Progenitor cell of endocrine pancreas (in vitro differentiated cells): ENCODE measurements around the gene EPHA5. TPM values are rescaled to one million over a fixed set of nuclear protein-coding genes. Genes with fewer than 3 reads are reported as not detected.
A peak's percentile ranks its signal among the peaks of the same experiment; 100 is the strongest.

Experiments
- DNase-seq: peaks from one replicate; pipeline ENCODE4 v3.0.0; 2021; ENCODE audit warnings: low spot score; ENCODE audit not compliant: unreplicated experiment
- H3K27ac Mint-ChIP-seq: 2 replicates; pipeline ENCODE4 v1.8.0; 2021; ENCODE audit warnings: mild to moderate bottlenecking, moderate library complexity, mixed read lengths
- H3K27me3 Mint-ChIP-seq: 2 replicates; pipeline ENCODE4 v1.8.0; 2021; ENCODE audit warnings: mixed read lengths
- H3K36me3 Mint-ChIP-seq: 2 replicates; pipeline ENCODE4 v1.8.0; 2022; ENCODE audit warnings: mixed read lengths; ENCODE audit not compliant: insufficient read depth
- H3K4me1 Mint-ChIP-seq: 2 replicates; pipeline ENCODE4 v1.8.0; 2021; ENCODE audit warnings: low read depth, mixed read lengths
- H3K4me3 Mint-ChIP-seq: 2 replicates; pipeline ENCODE4 v1.8.0; 2021; ENCODE audit warnings: low read depth, mild to moderate bottlenecking, moderate library complexity, mixed read lengths
- H3K9me3 Mint-ChIP-seq: 2 replicates; pipeline ENCODE4 v1.8.0; 2021; ENCODE audit warnings: low read depth, mixed read lengths
- CTCF ChIP-seq: fragments of 200-600 bp; sonication (generic); IDR thresholded peaks from one replicate; pipeline ENCODE4 v1.5.0; 2021; ENCODE audit warnings: antibody characterized with exemption, mild to moderate bottlenecking; ENCODE audit not compliant: unreplicated experiment
- total RNA-seq: library from RNA; stranded (reverse); gene quantifications from 2 replicates; pipeline ENCODE4 v1.2.1, GENCODE V29; 2021

EPHA5 gene
- total RNA-seq, 1 donor from 2014 or later = not detected

GRCh38 chr4:65550500-65550899, 119.8 kb downstream of the EPHA5 start:
- DNase-seq = no peak
- peak overlapping the region; percentile 15 for H3K27ac Mint-ChIP-seq
- no peak for TF ChIP-seq CTCF
- no peak overlapping the region for H3K4me3 Mint-ChIP-seq
- no peaks in the 10 kb centered on the region for H3K36me3 Mint-ChIP-seq
- H3K27me3 Mint-ChIP-seq = peaks cover 51% of the 10 kb centered on the region
- no peaks in the 10 kb centered on the region for H3K9me3 Mint-ChIP-seq
- no peaks in the 10 kb centered on the region for H3K4me1 Mint-ChIP-seq

GRCh38 chr4:65546882-65547416, 123.3 kb downstream of the EPHA5 start:
- peaks cover 71% of the 10 kb centered on the region for H3K27me3 Mint-ChIP-seq
- no peak for TF ChIP-seq CTCF
- H3K4me3 Mint-ChIP-seq = no peak overlapping the region
- H3K27ac Mint-ChIP-seq = no peak overlapping the region
- no peaks in the 10 kb centered on the region for H3K36me3 Mint-ChIP-seq
- H3K9me3 Mint-ChIP-seq = no peaks in the 10 kb centered on the region
- no peak for DNase-seq
- H3K4me1 Mint-ChIP-seq = peaks cover 1% of the 10 kb centered on the region

GRCh38 chr4:65538571-65538970, 131.7 kb downstream of the EPHA5 start:
- no peak for DNase-seq
- Mint-ChIP-seq H3K27me3 (peaks cover 65% of the 10 kb centered on the region), H3K9me3 (no peaks in the 10 kb centered on the region), H3K4me3 (no peak overlapping the region), H3K36me3 (no peaks in the 10 kb centered on the region), H3K27ac (no peak overlapping the region), H3K4me1 (peaks cover 8% of the 10 kb centered on the region)
- no peak for TF ChIP-seq CTCF

GRCh38 chr4:65535113-65535512, 135.2 kb downstream of the EPHA5 start:
- no peak overlapping the region for H3K27ac Mint-ChIP-seq
- H3K36me3 Mint-ChIP-seq = no peaks in the 10 kb centered on the region
- TF ChIP-seq CTCF = no peak
- DNase-seq = no peak
- no peaks in the 10 kb centered on the region for H3K4me1 Mint-ChIP-seq
- H3K9me3 Mint-ChIP-seq = no peaks in the 10 kb centered on the region
- peaks cover 42% of the 10 kb centered on the region for H3K27me3 Mint-ChIP-seq
- no peak overlapping the region for H3K4me3 Mint-ChIP-seq

DNA sequence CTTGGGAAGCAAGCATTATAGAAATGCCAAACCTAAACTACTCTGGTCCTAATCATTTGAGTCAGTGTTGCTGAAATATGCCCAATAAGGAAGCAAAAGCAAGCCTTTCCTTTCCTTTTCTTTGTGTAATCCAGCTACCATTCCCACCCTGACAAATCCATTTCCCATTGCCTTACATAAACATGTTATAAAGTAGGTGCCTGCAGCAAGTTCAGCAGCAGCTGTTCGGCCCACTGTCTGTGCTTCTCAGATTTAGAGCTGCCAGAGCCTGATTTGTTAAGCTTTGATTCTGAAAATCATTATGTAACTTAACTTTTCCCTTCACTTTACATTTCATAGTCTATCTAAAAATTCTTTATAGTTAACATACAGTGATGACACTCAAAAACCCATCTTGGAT, 148.6 kb downstream of the EPHA5 start:
- peaks cover 7% of the 10 kb centered on the region for H3K9me3 Mint-ChIP-seq
- no peaks in the 10 kb centered on the region for H3K27me3 Mint-ChIP-seq
- no peak for TF ChIP-seq CTCF
- H3K4me3 Mint-ChIP-seq = no peak overlapping the region
- no peak overlapping the region for H3K27ac Mint-ChIP-seq
- H3K36me3 Mint-ChIP-seq = no peaks in the 10 kb centered on the region
- H3K4me1 Mint-ChIP-seq = no peaks in the 10 kb centered on the region
- no peak for DNase-seq
